Activated CD4-positive, alpha-beta T cell treated with anti-CD3 and anti-CD28 coated beads, Interleukin-2, amount 10 ng/mL, durations not matched to agents 7 days and 5 days (primary cell): ENCODE results near the gene C1orf216. TPM values are rescaled to one million over a fixed set of nuclear protein-coding genes. Genes with fewer than 3 reads are reported as not detected.
"Not testable (repeated sequence)": the region's sequence is repeated elsewhere in the genome, so short reads cannot be mapped to it uniquely, and the experiment has no call there.

Experiments used
- CTCF ChIA-PET: fragments of 350-600 bp; sonication (Branson Sonifier 250); formaldehyde crosslinking; loops from one replicate; lab custom pipeline; 2021; ENCODE audit warnings: antibody characterized with exemption; lab: Charles Lee
- POLR2A ChIA-PET: fragments of 350-600 bp; sonication (Branson Sonifier 250); formaldehyde crosslinking; loops from one replicate; lab custom pipeline; 2021; ENCODE audit warnings: antibody characterized with exemption; lab: Charles Lee
- DNase-seq: peaks from one replicate; pipeline ENCODE4 v3.0.0-alpha.2; 2020
- H3K27ac Mint-ChIP-seq: one replicate; pipeline ENCODE4 v1.8.0; 2021; ENCODE audit warnings: mild to moderate bottlenecking, moderate library complexity, mixed read lengths
- H3K27me3 Mint-ChIP-seq: one replicate; pipeline ENCODE4 v1.8.0; 2021; ENCODE audit warnings: mixed read lengths
- H3K36me3 Mint-ChIP-seq: one replicate; pipeline ENCODE4 v1.8.0; 2021; ENCODE audit warnings: low read depth, mixed read lengths
- H3K4me1 Mint-ChIP-seq: one replicate; pipeline ENCODE4 v1.8.0; 2021; ENCODE audit warnings: mixed read lengths
- H3K4me3 Mint-ChIP-seq: one replicate; pipeline ENCODE4 v1.8.0; 2021; ENCODE audit warnings: mild to moderate bottlenecking, moderate library complexity, mixed read lengths
- H3K9me3 Mint-ChIP-seq: one replicate; pipeline ENCODE4 v1.8.0; 2021; ENCODE audit warnings: mixed read lengths
- total RNA-seq, 2 experiments: library from RNA; stranded (reverse); gene quantifications; one replicate each; pipeline ENCODE4 v1.2.3, GENCODE V29; 2021

C1orf216 gene
- total RNA-seq, 2 experiments from 2014 or later, result 13.2 to 14.2 TPM

DNA sequence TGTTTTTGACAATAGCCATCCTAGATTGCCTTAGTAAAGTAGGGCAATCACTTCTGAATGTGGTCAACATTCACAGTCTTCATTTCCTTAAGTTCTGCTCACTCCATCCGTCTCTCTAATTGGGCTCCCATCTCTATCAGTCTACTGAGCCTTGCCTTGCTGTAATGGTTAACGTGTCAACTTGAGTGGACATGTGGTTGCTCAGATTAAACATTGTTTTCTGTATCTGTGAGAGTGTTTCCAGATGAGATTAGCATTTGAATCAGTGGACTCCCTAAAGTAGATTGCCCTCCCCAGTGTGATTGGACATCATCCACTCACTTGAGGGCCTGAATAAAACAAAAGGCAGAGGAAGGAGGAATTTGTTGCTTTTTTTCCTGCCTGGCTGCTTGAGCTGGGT lies 26.4 kb downstream of the C1orf216 start:
- H3K27me3 Mint-ChIP-seq, result peaks cover 14% of the 10 kb centered on the region
- POLR2A ChIA-PET, result no interaction called here
- no peaks in the 10 kb centered on the region for H3K9me3 Mint-ChIP-seq
- no peak overlapping the region for H3K27ac Mint-ChIP-seq
- CTCF ChIA-PET, result no interaction called here
- no peaks in the 10 kb centered on the region for H3K4me1 Mint-ChIP-seq
- H3K36me3 Mint-ChIP-seq, result no peaks in the 10 kb centered on the region
- DNase-seq, result no peak
- no peak overlapping the region for H3K4me3 Mint-ChIP-seq

- ChIA-PET CTCF (no interaction called here), POLR2A (no interaction called here)
- Mint-ChIP-seq H3K4me3 (no peak overlapping the region), H3K36me3 (no peaks in the 10 kb centered on the region), H3K27ac (no peak overlapping the region), H3K4me1 (no peaks in the 10 kb centered on the region), H3K27me3 (peaks cover 14% of the 10 kb centered on the region), H3K9me3 (no peaks in the 10 kb centered on the region)
- no peak for DNase-seq
These were observed 27.0 kb downstream of the C1orf216 start for GRCh38 chr1:35691571-35692220.

DNA sequence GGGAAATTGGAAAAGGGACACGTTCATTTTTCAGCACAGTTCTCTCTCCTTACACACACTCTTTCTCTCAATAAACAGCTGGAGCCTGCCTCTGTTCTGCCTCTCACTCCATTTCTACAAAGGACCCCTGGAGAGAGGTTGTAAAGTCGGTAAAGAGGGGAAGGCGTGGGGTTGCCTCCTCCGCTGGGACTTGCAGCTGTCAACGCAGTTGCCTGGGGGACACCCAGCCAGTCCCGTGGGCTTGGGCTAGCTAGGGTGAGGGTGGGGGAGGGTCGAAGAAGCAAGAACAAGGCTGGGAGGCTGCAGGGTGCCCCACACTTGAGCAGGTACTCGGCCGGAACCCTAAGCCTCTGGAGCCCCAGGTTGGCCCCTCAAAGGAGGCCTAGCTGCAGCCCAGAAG lies 27.6 kb downstream of the C1orf216 start:
- Mint-ChIP-seq H3K27me3 (peaks cover 17% of the 10 kb centered on the region), H3K36me3 (no peaks in the 10 kb centered on the region), H3K4me1 (no peaks in the 10 kb centered on the region), H3K27ac (no peak overlapping the region), H3K4me3 (no peak overlapping the region), H3K9me3 (no peaks in the 10 kb centered on the region)
- no peak for DNase-seq
- ChIA-PET CTCF (no interaction called here), POLR2A (no interaction called here)

GRCh38 chr1:35690103-35690502 lies 28.6 kb downstream of the C1orf216 start:
- peaks cover 15% of the 10 kb centered on the region for H3K27me3 Mint-ChIP-seq
- H3K36me3 Mint-ChIP-seq, H3K27ac Mint-ChIP-seq, DNase-seq, H3K4me3 Mint-ChIP-seq, POLR2A ChIA-PET, H3K4me1 Mint-ChIP-seq, H3K9me3 Mint-ChIP-seq: not testable (repeated sequence)
- CTCF ChIA-PET, result interaction anchor here (0.6 to 0.9 kb wide), 2 partner anchors 8 to 22 kb away, joined by 3 read pairs; no protein-coding TSS in a partner anchor

DNA sequence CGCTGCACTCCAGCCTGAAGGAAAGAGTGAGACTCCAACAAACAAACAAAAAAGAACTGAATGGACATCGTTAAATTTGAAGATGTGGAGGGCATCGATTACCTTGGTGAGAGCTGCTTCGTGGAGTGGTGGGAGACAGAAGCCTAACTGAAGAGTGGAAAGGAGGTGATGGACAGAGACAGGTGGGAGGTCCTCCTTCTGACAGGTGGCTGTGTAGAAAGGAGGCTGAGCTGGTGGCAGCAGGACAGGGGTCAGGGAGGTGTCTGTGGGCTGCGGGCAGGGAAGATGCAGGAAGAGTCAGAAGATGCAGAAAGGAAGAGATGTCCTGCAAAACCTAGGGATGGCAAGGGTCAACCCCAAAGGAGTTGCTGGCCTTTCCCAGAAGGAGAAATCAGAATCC lies 30.5 kb downstream of the C1orf216 start:
- Mint-ChIP-seq H3K36me3 (no peaks in the 10 kb centered on the region), H3K9me3 (no peaks in the 10 kb centered on the region), H3K4me3 (no peak overlapping the region), H3K27me3 (peaks cover 18% of the 10 kb centered on the region), H3K27ac (no peak overlapping the region), H3K4me1 (no peaks in the 10 kb centered on the region)
- no peak for DNase-seq
- ChIA-PET POLR2A (no interaction called here), CTCF (no interaction called here)

DNA sequence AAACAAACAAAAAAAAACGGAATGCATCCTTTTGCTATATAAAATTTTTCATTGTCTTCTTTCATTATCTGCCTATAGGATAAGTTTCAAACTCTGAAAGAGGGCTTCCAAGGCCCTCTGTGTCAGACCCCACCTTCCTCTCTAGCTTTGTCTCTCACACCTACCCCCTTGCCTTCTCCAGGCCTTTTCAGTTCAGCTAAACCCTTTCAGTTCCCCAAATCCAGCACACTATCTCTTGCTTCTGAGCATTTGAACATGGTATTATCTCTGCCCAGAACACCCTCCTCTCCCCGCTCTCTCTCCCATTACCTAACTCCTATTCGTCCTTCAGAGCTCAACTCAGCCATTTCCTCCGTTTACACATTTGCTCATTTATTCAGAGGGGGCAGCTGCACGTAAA lies 35.7 kb downstream of the C1orf216 start:
- no peaks in the 10 kb centered on the region for H3K4me1 Mint-ChIP-seq
- no peaks in the 10 kb centered on the region for H3K36me3 Mint-ChIP-seq
- no peak overlapping the region for H3K27ac Mint-ChIP-seq
- CTCF ChIA-PET, result no interaction called here
- H3K27me3 Mint-ChIP-seq, result peaks cover 20% of the 10 kb centered on the region
- no peak overlapping the region for H3K4me3 Mint-ChIP-seq
- DNase-seq, result no peak
- POLR2A ChIA-PET, result no interaction called here
- H3K9me3 Mint-ChIP-seq, result no peaks in the 10 kb centered on the region

GRCh38 chr1:35680271-35680670 lies 38.4 kb downstream of the C1orf216 start:
- Mint-ChIP-seq H3K27ac (no peak overlapping the region), H3K27me3 (peaks cover 17% of the 10 kb centered on the region), H3K36me3 (no peaks in the 10 kb centered on the region), H3K4me1 (no peaks in the 10 kb centered on the region), H3K9me3 (no peaks in the 10 kb centered on the region), H3K4me3 (no peak overlapping the region)
- DNase-seq, result no peak
- POLR2A ChIA-PET, result no interaction called here
- CTCF ChIA-PET, result no interaction called here

DNA sequence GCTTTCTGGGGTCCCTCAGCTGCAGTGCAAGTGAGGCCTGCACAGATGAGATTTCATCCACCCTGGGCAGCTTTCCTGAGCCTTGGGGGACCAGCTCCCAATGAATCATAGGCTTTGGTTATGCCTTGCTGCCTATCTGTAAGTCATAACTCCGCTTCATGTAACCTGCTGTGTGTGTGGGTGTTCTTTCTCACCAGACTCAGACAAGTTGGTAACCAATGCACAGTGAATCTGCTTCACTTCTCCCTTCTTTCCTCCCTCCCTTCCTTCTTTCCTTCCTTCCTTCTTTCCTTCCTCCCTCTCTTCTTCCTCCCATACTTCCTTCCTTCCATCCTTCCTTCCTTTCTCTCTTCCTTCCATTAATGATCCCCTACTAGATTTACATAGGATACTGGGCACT lies 42.9 kb downstream of the C1orf216 start:
- DNase-seq, result no peak
- Mint-ChIP-seq H3K4me3 (no peak overlapping the region), H3K4me1 (peaks cover 5% of the 10 kb centered on the region), H3K9me3 (no peaks in the 10 kb centered on the region), H3K27me3 (peaks cover 14% of the 10 kb centered on the region), H3K36me3 (no peaks in the 10 kb centered on the region), H3K27ac (no peak overlapping the region)
- ChIA-PET POLR2A (no interaction called here), CTCF (interaction anchor here (1.3 kb wide), 1 partner anchor 10 kb away, joined by 3 read pairs; no protein-coding TSS in a partner anchor)

- no peak for DNase-seq
- POLR2A ChIA-PET, result interaction anchor here (0.6 kb wide), 1 partner anchor 15 kb away, joined by 8 read pairs; no protein-coding TSS in a partner anchor
- Mint-ChIP-seq H3K36me3 (no peaks in the 10 kb centered on the region), H3K27me3 (peaks cover 10% of the 10 kb centered on the region), H3K4me3 (no peak overlapping the region), H3K4me1 (peaks cover 5% of the 10 kb centered on the region), H3K27ac (no peak overlapping the region), H3K9me3 (no peaks in the 10 kb centered on the region)
- CTCF ChIA-PET, result interaction anchor here (0.7 kb wide), 1 partner anchor 314 kb away, joined by 4 read pairs; no protein-coding TSS in a partner anchor
These were observed 44.6 kb downstream of the C1orf216 start for GRCh38 chr1:35674111-35674510.

GRCh38 chr1:35672116-35672515 lies 46.6 kb downstream of the C1orf216 start:
- Mint-ChIP-seq H3K27ac (no peak overlapping the region), H3K4me1 (peaks cover 5% of the 10 kb centered on the region), H3K27me3 (peaks cover 15% of the 10 kb centered on the region), H3K9me3 (no peaks in the 10 kb centered on the region), H3K36me3 (no peaks in the 10 kb centered on the region), H3K4me3 (no peak overlapping the region)
- DNase-seq, result no peak
- POLR2A ChIA-PET, result interaction anchor here (0.6 kb wide), 1 partner anchor 273 kb away, joined by 7 read pairs; no protein-coding TSS in a partner anchor
- CTCF ChIA-PET, result interaction anchor here (0.9 to 1.2 kb wide), 2 partner anchors 15 to 42 kb away, joined by 3 read pairs; no protein-coding TSS in a partner anchor

DNA sequence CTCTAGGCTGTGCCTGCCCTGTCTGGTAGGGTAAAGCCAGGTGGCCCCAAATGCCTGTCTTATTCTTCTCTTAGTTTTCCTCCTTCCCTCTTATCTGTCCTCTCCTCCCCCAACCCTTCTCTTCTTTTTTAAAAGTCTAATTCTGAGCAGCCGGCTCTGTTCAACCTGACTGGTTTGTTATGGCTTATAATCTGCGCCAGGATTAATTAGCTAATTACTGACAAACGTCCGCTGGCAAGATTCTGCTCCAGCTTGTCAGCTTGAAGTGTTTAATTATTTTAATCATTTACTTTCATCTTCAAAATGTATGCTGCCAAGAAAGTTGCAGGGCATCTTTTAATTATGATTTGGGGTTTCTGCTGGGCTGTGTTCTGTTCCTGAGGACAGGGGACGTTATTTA lies 50.2 kb downstream of the C1orf216 start:
- Mint-ChIP-seq H3K36me3 (no peaks in the 10 kb centered on the region), H3K4me3 (no peak overlapping the region), H3K27me3 (peaks cover 19% of the 10 kb centered on the region), H3K4me1 (peaks cover 3% of the 10 kb centered on the region), H3K9me3 (no peaks in the 10 kb centered on the region), H3K27ac (no peak overlapping the region)
- ChIA-PET POLR2A (no interaction called here), CTCF (interaction anchor here (1.0 to 1.9 kb wide), 2 partner anchors 21 to 23 kb away, joined by 3 to 6 read pairs; no protein-coding TSS in a partner anchor)
- DNase-seq, result no peak

- DNase-seq, result no peak
- no peak overlapping the region for H3K27ac Mint-ChIP-seq
- H3K9me3 Mint-ChIP-seq, result no peaks in the 10 kb centered on the region
- H3K27me3 Mint-ChIP-seq, result peaks cover 16% of the 10 kb centered on the region
- H3K4me1 Mint-ChIP-seq, result peaks cover 3% of the 10 kb centered on the region
- H3K36me3 Mint-ChIP-seq, result no peaks in the 10 kb centered on the region
- ChIA-PET POLR2A (no interaction called here), CTCF (interaction anchor here (1.9 kb wide), 1 partner anchor 21 kb away, joined by 6 read pairs; no protein-coding TSS in a partner anchor)
- H3K4me3 Mint-ChIP-seq, result no peak overlapping the region
These were observed 51.8 kb downstream of the C1orf216 start for GRCh38 chr1:35666916-35667315.

DNA sequence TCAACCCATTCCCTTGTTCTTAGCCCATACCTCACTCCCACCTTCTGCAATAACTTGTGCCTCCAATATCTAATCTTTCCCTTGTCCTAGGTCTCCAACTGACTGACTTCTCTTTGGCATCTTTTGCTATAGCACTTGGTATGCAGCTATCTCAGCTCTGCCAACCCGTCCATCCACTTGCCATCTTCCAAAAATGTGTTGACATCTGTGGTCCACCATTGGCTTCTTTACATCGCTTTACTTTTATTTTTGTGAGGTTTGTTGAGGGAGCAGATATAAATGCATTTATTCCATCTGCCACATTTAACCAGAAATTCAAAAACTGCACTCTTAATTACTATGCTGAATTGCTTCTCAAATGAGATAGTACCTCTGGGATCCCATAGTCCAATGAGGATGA lies 52.5 kb downstream of the C1orf216 start:
- H3K4me3 Mint-ChIP-seq, result no peak overlapping the region
- no peak overlapping the region for H3K27ac Mint-ChIP-seq
- peaks cover 20% of the 10 kb centered on the region for H3K27me3 Mint-ChIP-seq
- CTCF ChIA-PET, result interaction anchor here (0.5 kb wide), 1 partner anchor 527 kb away, joined by 5 read pairs; no protein-coding TSS in a partner anchor
- POLR2A ChIA-PET, result no interaction called here
- no peak for DNase-seq
- H3K36me3 Mint-ChIP-seq, result no peaks in the 10 kb centered on the region
- H3K9me3 Mint-ChIP-seq, result no peaks in the 10 kb centered on the region
- H3K4me1 Mint-ChIP-seq, result peaks cover 1% of the 10 kb centered on the region
